Measurements from ENCODE around the gene PARD3. TPM values are rescaled to one million over a fixed set of nuclear protein-coding genes. Genes with fewer than 3 reads are reported as not detected.

The PARD3 gene
- total RNA-seq, 1 donor from 2014 or later, result 35.4 TPM

GRCh38 chr10:34347131-34347530, 468.0 kb downstream of the PARD3 start:
- FAIRE-seq (no peak), DNase-seq (ENCODE audit: low read depth) (no peak)
- Histone ChIP-seq H3K4me2 (ENCODE audit: low read length) (no peak overlapping the region), H3K27ac (ENCODE audit: low read depth, low read length) (no peak overlapping the region), H4K20me1 (ENCODE audit: insufficient read depth, low read length) (no peaks in the 10 kb centered on the region), H3K4me1 (ENCODE audit: insufficient read depth, low read length) (peaks cover 11% of the 10 kb centered on the region), H3K36me3 (ENCODE audit: insufficient read depth, low read length) (no peaks in the 10 kb centered on the region), H3K79me2 (ENCODE audit: insufficient read depth, low read length) (no peaks in the 10 kb centered on the region), H3K4me3 (ENCODE audit: insufficient read depth, low read depth, low read length) (no peak overlapping the region), H2AFZ (ENCODE audit: low read depth, low read length) (no peak overlapping the region), H3K27me3 (ENCODE audit: insufficient read depth, low read length) (no peaks in the 10 kb centered on the region), H3K9me3 (ENCODE audit: insufficient read depth, low read depth, low read length) (no peaks in the 10 kb centered on the region), H3K9ac (ENCODE audit: low read length) (no peak overlapping the region)
- Mint-ChIP-seq H3K27me3 (ENCODE audit: low read depth, unreplicated experiment) (no peaks in the 10 kb centered on the region), H3K9me3 (ENCODE audit: unreplicated experiment) (no peaks in the 10 kb centered on the region), H3K36me3 (ENCODE audit: low read depth, unreplicated experiment) (peaks cover 6% of the 10 kb centered on the region), H3K4me3 (ENCODE audit: unreplicated experiment) (no peak overlapping the region), H3K27ac (ENCODE audit: unreplicated experiment) (no peak overlapping the region), H3K4me1 (ENCODE audit: low read depth, unreplicated experiment) (no peaks in the 10 kb centered on the region)
- TF ChIP-seq CTCF (IDR thresholded peaks at IDR 0.05; ENCODE audit: insufficient read depth, low read depth, low read length) (no peak), EZH2 (IDR thresholded peaks at IDR 0.05; ENCODE audit: insufficient read depth, low read length) (no peak)

- H3K27me3 Mint-ChIP-seq (ENCODE audit: low read depth, unreplicated experiment), result no peaks in the 10 kb centered on the region
- no peak overlapping the region for H3K27ac Mint-ChIP-seq (ENCODE audit: unreplicated experiment)
- H3K4me3 Mint-ChIP-seq (ENCODE audit: unreplicated experiment), result no peak overlapping the region
Measured at GRCh38 chr10:34346516-34347100, 468.5 kb downstream of the PARD3 start.

More at GRCh38 chr10:34346516-34347100, 468.5 kb downstream of the PARD3 start:
- peaks cover 11% of the 10 kb centered on the region for H3K4me1 ChIP-seq (ENCODE audit: insufficient read depth, low read length)
- no peak overlapping the region for H3K9ac ChIP-seq (ENCODE audit: low read length)
- Mint-ChIP-seq H3K9me3 (ENCODE audit: unreplicated experiment) (no peaks in the 10 kb centered on the region), H3K4me1 (ENCODE audit: low read depth, unreplicated experiment) (no peaks in the 10 kb centered on the region), H3K36me3 (ENCODE audit: low read depth, unreplicated experiment) (peaks cover 6% of the 10 kb centered on the region)
- TF ChIP-seq CTCF (IDR thresholded peaks at IDR 0.05; ENCODE audit: insufficient read depth, low read depth, low read length) (no peak), EZH2 (IDR thresholded peaks at IDR 0.05; ENCODE audit: insufficient read depth, low read length) (no peak)
- H3K79me2 ChIP-seq (ENCODE audit: insufficient read depth, low read length), result no peaks in the 10 kb centered on the region
- FAIRE-seq (no peak), DNase-seq (ENCODE audit: low read depth) (peak; percentile 8)
- H4K20me1 ChIP-seq (ENCODE audit: insufficient read depth, low read length), result no peaks in the 10 kb centered on the region
- no peak overlapping the region for H3K27ac ChIP-seq (ENCODE audit: low read depth, low read length)
- H3K9me3 ChIP-seq (ENCODE audit: insufficient read depth, low read depth, low read length), result no peaks in the 10 kb centered on the region
- H3K27me3 ChIP-seq (ENCODE audit: insufficient read depth, low read length), result no peaks in the 10 kb centered on the region
- no peak overlapping the region for H2AFZ ChIP-seq (ENCODE audit: low read depth, low read length)
- H3K4me2 ChIP-seq (ENCODE audit: low read length), result no peak overlapping the region
- no peaks in the 10 kb centered on the region for H3K36me3 ChIP-seq (ENCODE audit: insufficient read depth, low read length)
- H3K4me3 ChIP-seq (ENCODE audit: insufficient read depth, low read depth, low read length), result no peak overlapping the region

Measured in astrocyte (in vitro differentiated cells and primary cell).